B cell (primary cell): Measurements from ENCODE around the gene PTGS2.

Experiments used
- CTCF ChIP-seq: fragments of 200-600 bp; IDR thresholded peaks from one replicate; pipeline ENCODE4 v1.8.0; 2022; ENCODE audit warnings: antibody characterized with exemption, mild to moderate bottlenecking
- EZH2 ChIP-seq: IDR thresholded peaks from 2 replicates; pipeline ENCODE4 v1.6.1; 2012; ENCODE audit warnings: borderline replicate concordance, low read depth, mild to moderate bottlenecking, moderate library complexity, low read length; ENCODE audit not compliant: insufficient read depth, poor library complexity, severe bottlenecking

GRCh38 chr1:186700722-186701121, 20.5 kb upstream of the PTGS2 start:
- no peak for TF ChIP-seq CTCF
- TF ChIP-seq EZH2 = no peak
